HepG2 (cell line): ENCODE measurements around the gene RNASE13. TPM values are rescaled to one million over a fixed set of nuclear protein-coding genes. Genes with fewer than 3 reads are reported as not detected.

Experiments
- DMAP1 ChIP-seq: IDR thresholded peaks from 2 replicates; pipeline ENCODE4 v1.6.1; 2016
- ELF4 ChIP-seq: sonication (generic); formaldehyde crosslinking; IDR thresholded peaks from 2 replicates; pipeline ENCODE4 v1.5.0; 2020; ENCODE audit warnings: missing genetic modification reagents, mild to moderate bottlenecking, moderate library complexity, borderline replicate concordance
- KDM1A ChIP-seq: IDR thresholded peaks from 2 replicates; pipeline ENCODE4 v1.6.1; 2016; ENCODE audit warnings: missing compliant biosample characterization
- NAIF1 ChIP-seq: sonication (generic); formaldehyde crosslinking; IDR thresholded peaks from 2 replicates; pipeline ENCODE4 v1.5.0; 2020; ENCODE audit warnings: mild to moderate bottlenecking, missing genetic modification reagents, borderline replicate concordance
- SP5 ChIP-seq: IDR thresholded peaks from 2 replicates; pipeline ENCODE4 v1.6.1; 2016; ENCODE audit warnings: low read depth, borderline replicate concordance
- STAG1 ChIP-seq: sonication (generic); formaldehyde crosslinking; IDR thresholded peaks from 2 replicates; pipeline ENCODE4 v1.4.0; 2020; ENCODE audit warnings: missing genetic modification reagents
- TAF15 ChIP-seq: fragments of 200-400 bp; formaldehyde crosslinking; IDR thresholded peaks from one replicate; pipeline ENCODE4 v1.6.1; 2018; ENCODE audit warnings: mild to moderate bottlenecking, low read depth, low read length; ENCODE audit not compliant: poor library complexity, severe bottlenecking
- WIZ ChIP-seq: sonication (generic); formaldehyde crosslinking; IDR thresholded peaks from 2 replicates; pipeline ENCODE4 v1.5.1; 2020; ENCODE audit warnings: mild to moderate bottlenecking, missing genetic modification reagents
- ZBTB7A ChIP-seq: sonication (generic); formaldehyde crosslinking; IDR thresholded peaks from 2 replicates; pipeline ENCODE4 v1.8.0; 2022; ENCODE audit warnings: mild to moderate bottlenecking, missing genetic modification reagents
- ZC3H4 ChIP-seq: sonication (generic); formaldehyde crosslinking; IDR thresholded peaks from 2 replicates; pipeline ENCODE4 v1.4.0; 2020; ENCODE audit warnings: missing genetic modification reagents, borderline replicate concordance
- ZFP62 ChIP-seq: sonication (generic); formaldehyde crosslinking; IDR thresholded peaks from 2 replicates; pipeline ENCODE4 v1.4.0; 2020; ENCODE audit warnings: missing genetic modification reagents
- ZNF350 ChIP-seq: sonication (generic); formaldehyde crosslinking; IDR thresholded peaks from 2 replicates; pipeline ENCODE4 v1.4.0; 2020; ENCODE audit warnings: mild to moderate bottlenecking, low read depth, missing genetic modification reagents, borderline replicate concordance
- ZNF446 ChIP-seq: sonication (generic); formaldehyde crosslinking; IDR thresholded peaks from 2 replicates; pipeline ENCODE4 v1.5.0; 2020; ENCODE audit warnings: mild to moderate bottlenecking, missing genetic modification reagents
- polyA plus RNA-seq, 8 experiments: library from polyadenylated mRNA; depleted of rRNA in 3 of 8; stranded (reverse) in 7 of 8; unstranded in 1 of 8; fragments of >200 nt; fragmentation: Illumina TruSeq in 4 of 8; extraction: Trizol in 4 of 8; gene quantifications; 2 replicates each; pipeline versions ENCODE4 v1.2.1 to v1.2.3, GENCODE V29; 2011 to 2016; ENCODE audit warnings: low read depth in 4 of 8, missing spikeins in 1 of 8, mixed read lengths in 1 of 8; ENCODE audit not compliant: insufficient read depth in 1 of 8
- total RNA-seq, 5 experiments: library from RNA; depleted of rRNA; stranded (reverse); fragments of >200 nt; fragmentation: Illumina TruSeq; extraction: Trizol; gene quantifications; 2 replicates each; pipeline ENCODE4 v1.2.3, GENCODE V29; 2016; ENCODE audit warnings: low read depth in 1 of 5
- TF ChIP-seq, protein P1 (sequence below): IDR thresholded peaks from 2 replicates; pipeline ENCODE4 v1.6.1; 2016; ENCODE audit warnings: low read depth, missing genetic modification reagents, missing compliant biosample characterization
- TF ChIP-seq, protein P2 (sequence below): sonication (generic); formaldehyde crosslinking; IDR thresholded peaks from 2 replicates; pipeline ENCODE4 v1.8.0; 2022; ENCODE audit warnings: mild to moderate bottlenecking, missing genetic modification reagents; ENCODE audit not compliant: insufficient replicate concordance
- TF ChIP-seq, protein P3 (sequence below): IDR thresholded peaks from 2 replicates; pipeline ENCODE4 v1.4.0; 2020; ENCODE audit warnings: mild to moderate bottlenecking, missing genetic modification reagents
- TF ChIP-seq, protein P4 (sequence below): sonication (generic); formaldehyde crosslinking; IDR thresholded peaks from 2 replicates; pipeline ENCODE4 v1.8.0; 2023; ENCODE audit warnings: mild to moderate bottlenecking, missing genetic modification reagents

Gene RNASE13
- total and polyA plus RNA-seq, 2 of the 13 experiments (the other 11 are each of a cell fraction or from before 2014, with no cell fraction given): 1.0 TPM; not detected in 1

GRCh38 chr14:21070610-21071224 is 36.1 kb upstream of the RNASE13 start (continued):
- TF ChIP-seq DMAP1: no peak
- no peak for TF ChIP-seq TAF15
- TF ChIP-seq ZFP62: no peak
- no peak for TF ChIP-seq WIZ (CRISPR knock-in tag)
- TF ChIP-seq, protein P1, sequence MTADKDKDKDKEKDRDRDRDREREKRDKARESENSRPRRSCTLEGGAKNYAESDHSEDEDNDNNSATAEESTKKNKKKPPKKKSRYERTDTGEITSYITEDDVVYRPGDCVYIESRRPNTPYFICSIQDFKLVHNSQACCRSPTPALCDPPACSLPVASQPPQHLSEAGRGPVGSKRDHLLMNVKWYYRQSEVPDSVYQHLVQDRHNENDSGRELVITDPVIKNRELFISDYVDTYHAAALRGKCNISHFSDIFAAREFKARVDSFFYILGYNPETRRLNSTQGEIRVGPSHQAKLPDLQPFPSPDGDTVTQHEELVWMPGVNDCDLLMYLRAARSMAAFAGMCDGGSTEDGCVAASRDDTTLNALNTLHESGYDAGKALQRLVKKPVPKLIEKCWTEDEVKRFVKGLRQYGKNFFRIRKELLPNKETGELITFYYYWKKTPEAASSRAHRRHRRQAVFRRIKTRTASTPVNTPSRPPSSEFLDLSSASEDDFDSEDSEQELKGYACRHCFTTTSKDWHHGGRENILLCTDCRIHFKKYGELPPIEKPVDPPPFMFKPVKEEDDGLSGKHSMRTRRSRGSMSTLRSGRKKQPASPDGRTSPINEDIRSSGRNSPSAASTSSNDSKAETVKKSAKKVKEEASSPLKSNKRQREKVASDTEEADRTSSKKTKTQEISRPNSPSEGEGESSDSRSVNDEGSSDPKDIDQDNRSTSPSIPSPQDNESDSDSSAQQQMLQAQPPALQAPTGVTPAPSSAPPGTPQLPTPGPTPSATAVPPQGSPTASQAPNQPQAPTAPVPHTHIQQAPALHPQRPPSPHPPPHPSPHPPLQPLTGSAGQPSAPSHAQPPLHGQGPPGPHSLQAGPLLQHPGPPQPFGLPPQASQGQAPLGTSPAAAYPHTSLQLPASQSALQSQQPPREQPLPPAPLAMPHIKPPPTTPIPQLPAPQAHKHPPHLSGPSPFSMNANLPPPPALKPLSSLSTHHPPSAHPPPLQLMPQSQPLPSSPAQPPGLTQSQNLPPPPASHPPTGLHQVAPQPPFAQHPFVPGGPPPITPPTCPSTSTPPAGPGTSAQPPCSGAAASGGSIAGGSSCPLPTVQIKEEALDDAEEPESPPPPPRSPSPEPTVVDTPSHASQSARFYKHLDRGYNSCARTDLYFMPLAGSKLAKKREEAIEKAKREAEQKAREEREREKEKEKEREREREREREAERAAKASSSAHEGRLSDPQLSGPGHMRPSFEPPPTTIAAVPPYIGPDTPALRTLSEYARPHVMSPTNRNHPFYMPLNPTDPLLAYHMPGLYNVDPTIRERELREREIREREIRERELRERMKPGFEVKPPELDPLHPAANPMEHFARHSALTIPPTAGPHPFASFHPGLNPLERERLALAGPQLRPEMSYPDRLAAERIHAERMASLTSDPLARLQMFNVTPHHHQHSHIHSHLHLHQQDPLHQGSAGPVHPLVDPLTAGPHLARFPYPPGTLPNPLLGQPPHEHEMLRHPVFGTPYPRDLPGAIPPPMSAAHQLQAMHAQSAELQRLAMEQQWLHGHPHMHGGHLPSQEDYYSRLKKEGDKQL: no peak
- peak; percentile 75; the same call in 1 of the 2 replicates for TF ChIP-seq ZNF350 (CRISPR knock-in tag)
- no peak; the same call in 1 of the 2 replicates for TF ChIP-seq ZNF446 (CRISPR knock-in tag)
- TF ChIP-seq ZC3H4 (CRISPR knock-in tag): no peak; the same call in 1 of the 2 replicates
- TF ChIP-seq, protein P2, sequence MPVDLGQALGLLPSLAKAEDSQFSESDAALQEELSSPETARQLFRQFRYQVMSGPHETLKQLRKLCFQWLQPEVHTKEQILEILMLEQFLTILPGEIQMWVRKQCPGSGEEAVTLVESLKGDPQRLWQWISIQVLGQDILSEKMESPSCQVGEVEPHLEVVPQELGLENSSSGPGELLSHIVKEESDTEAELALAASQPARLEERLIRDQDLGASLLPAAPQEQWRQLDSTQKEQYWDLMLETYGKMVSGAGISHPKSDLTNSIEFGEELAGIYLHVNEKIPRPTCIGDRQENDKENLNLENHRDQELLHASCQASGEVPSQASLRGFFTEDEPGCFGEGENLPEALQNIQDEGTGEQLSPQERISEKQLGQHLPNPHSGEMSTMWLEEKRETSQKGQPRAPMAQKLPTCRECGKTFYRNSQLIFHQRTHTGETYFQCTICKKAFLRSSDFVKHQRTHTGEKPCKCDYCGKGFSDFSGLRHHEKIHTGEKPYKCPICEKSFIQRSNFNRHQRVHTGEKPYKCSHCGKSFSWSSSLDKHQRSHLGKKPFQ: peak; percentile 28
- no peak for TF ChIP-seq KDM1A (CRISPR knock-in tag)
- TF ChIP-seq, protein P3, sequence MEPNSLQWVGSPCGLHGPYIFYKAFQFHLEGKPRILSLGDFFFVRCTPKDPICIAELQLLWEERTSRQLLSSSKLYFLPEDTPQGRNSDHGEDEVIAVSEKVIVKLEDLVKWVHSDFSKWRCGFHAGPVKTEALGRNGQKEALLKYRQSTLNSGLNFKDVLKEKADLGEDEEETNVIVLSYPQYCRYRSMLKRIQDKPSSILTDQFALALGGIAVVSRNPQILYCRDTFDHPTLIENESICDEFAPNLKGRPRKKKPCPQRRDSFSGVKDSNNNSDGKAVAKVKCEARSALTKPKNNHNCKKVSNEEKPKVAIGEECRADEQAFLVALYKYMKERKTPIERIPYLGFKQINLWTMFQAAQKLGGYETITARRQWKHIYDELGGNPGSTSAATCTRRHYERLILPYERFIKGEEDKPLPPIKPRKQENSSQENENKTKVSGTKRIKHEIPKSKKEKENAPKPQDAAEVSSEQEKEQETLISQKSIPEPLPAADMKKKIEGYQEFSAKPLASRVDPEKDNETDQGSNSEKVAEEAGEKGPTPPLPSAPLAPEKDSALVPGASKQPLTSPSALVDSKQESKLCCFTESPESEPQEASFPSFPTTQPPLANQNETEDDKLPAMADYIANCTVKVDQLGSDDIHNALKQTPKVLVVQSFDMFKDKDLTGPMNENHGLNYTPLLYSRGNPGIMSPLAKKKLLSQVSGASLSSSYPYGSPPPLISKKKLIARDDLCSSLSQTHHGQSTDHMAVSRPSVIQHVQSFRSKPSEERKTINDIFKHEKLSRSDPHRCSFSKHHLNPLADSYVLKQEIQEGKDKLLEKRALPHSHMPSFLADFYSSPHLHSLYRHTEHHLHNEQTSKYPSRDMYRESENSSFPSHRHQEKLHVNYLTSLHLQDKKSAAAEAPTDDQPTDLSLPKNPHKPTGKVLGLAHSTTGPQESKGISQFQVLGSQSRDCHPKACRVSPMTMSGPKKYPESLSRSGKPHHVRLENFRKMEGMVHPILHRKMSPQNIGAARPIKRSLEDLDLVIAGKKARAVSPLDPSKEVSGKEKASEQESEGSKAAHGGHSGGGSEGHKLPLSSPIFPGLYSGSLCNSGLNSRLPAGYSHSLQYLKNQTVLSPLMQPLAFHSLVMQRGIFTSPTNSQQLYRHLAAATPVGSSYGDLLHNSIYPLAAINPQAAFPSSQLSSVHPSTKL (CRISPR knock-in tag): no peak
- TF ChIP-seq, protein P4, sequence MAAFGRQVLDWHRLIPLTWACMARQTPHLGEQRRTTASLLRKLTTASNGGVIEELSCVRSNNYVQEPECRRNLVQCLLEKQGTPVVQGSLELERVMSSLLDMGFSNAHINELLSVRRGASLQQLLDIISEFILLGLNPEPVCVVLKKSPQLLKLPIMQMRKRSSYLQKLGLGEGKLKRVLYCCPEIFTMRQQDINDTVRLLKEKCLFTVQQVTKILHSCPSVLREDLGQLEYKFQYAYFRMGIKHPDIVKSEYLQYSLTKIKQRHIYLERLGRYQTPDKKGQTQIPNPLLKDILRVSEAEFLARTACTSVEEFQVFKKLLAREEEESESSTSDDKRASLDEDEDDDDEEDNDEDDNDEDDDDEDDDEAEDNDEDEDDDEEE (CRISPR knock-in tag): no peak
- peak; percentile 96 for TF ChIP-seq ZBTB7A
- no peak for TF ChIP-seq ELF4
- no peak; the same call in 1 of the 2 replicates for TF ChIP-seq SP5 (CRISPR knock-in tag)
- no peak; the same call in 1 of the 2 replicates for TF ChIP-seq NAIF1 (CRISPR knock-in tag)
- TF ChIP-seq STAG1 (CRISPR knock-in tag): peak; percentile 20; the same call in 1 of the 2 replicates
